ENCODE data around the gene KRT83.

The KRT83 gene

DNA sequence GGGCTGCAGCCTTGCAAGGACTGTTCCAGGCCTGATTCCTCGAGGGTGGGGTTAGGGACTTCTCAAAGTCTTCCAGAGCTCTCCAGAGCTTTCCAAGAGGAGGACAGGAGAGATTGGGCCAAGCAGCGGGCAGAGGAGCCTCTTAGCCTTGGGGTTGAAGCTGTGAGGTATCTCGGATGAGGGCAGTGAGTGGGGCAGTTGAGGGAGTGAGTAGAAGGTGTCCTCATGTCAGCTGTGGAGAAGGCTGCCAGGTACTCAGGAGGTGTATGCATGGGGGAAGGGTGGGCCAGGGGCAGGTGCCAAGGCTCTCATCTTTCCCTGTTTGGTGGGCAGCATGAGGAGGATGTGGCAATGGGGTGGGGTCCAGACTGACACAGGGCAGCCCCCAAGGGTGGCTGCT, 7.7 kb downstream of the KRT83 start:
- no peak for TF ChIP-seq CTCF (IDR thresholded peaks at IDR 0.05)
- Histone ChIP-seq H3K4me3 (ENCODE audit: low read depth in 1 of 2, low read length in 1 of 2) (no peak overlapping the region), H3K36me3 (no peaks in the 10 kb centered on the region), H3K9me3 (no peaks in the 10 kb centered on the region), H3K27me3 (peaks cover 56% of the 10 kb centered on the region), H3K27ac (no peak overlapping the region), H3K4me1 (ENCODE audit: control insufficient read depth in 1 of 2, insufficient read depth in 1 of 2, low read depth in 1 of 2, low read length in 1 of 2) (no peaks in the 10 kb centered on the region)

DNA sequence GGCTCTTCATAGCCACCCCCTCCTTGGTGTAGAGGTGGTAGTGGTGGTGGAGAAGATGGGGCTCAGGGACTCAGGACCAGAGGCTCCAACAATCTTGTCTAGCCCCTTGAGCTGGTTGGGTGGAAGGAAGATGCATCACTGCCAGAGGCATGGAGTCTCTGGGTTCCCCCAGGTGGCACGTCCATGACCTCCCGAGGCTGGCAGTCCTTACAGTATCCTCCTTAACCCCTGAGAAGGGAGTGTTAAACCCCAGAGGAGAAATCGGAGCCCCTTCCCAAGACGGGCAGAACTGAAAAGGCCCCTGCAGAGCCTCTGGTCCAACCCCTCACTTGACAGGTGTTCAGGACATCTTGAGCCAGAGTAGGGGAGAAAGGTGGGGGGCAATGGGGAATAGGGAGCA, 9.1 kb downstream of the KRT83 start:
- no peak for TF ChIP-seq CTCF (IDR thresholded peaks at IDR 0.05)
- Histone ChIP-seq H3K27me3 (peaks cover 67% of the 10 kb centered on the region), H3K36me3 (no peaks in the 10 kb centered on the region), H3K27ac (no peak overlapping the region), H3K9me3 (no peaks in the 10 kb centered on the region), H3K4me3 (ENCODE audit: low read depth in 1 of 2, low read length in 1 of 2) (no peak overlapping the region), H3K4me1 (ENCODE audit: control insufficient read depth in 1 of 2, insufficient read depth in 1 of 2, low read depth in 1 of 2, low read length in 1 of 2) (no peaks in the 10 kb centered on the region)

DNA sequence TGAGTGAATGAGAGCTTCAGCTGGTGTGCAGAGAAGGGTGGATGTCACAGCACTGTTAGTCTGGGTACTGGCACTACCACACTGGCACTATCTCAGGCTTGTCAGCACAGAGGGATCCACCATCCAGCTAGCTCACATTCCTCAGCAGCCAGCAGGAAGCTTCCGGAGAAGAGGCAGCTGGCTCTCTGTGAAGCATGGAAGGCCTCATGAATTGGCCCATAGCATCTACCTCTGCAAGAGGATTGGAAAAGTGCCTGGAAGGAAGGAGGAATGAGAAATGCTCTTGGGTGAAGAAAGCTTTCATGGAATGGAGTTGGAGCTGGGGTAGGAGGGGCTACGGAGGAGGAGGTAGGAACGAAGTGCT, 9.9 kb downstream of the KRT83 start:
- Histone ChIP-seq H3K27ac (no peak overlapping the region), H3K36me3 (no peaks in the 10 kb centered on the region), H3K9me3 (no peaks in the 10 kb centered on the region), H3K4me3 (ENCODE audit: low read depth in 1 of 2, low read length in 1 of 2) (no peak overlapping the region), H3K4me1 (ENCODE audit: control insufficient read depth in 1 of 2, insufficient read depth in 1 of 2, low read depth in 1 of 2, low read length in 1 of 2) (no peaks in the 10 kb centered on the region), H3K27me3 (peaks cover 75% of the 10 kb centered on the region)
- no peak for TF ChIP-seq CTCF (IDR thresholded peaks at IDR 0.05)

DNA sequence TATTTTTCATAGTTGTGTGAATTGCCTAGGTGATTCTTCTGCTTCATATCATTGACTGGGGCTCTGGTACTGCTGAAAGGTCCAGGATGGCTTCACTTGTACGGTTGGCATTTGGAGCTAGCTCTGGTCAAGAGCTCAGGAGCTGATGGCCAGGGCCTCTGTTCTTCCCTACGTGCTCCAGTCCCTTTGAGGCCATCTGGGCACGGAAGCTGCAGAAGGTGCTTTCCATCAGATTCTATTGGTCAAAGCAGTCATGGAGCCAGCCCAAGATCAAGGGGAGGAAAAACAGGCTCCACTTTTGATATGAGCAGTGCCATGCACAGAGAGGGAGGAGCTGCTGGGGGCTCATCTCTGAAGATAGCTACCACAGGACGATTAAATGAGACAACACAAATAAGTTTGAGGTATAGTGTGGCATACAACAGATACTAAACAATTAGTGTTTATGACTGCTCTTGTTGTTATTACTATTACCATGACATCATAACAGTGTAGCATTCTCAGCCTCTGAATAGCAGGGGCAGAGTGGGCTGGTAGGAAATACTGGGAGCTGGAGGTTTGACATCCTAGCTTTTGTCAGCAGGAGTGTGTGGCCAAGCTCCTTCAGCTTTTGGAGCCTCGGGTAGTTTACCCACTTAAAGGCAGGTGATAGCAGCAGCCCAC, 10.4 kb downstream of the KRT83 start:
- no peak overlapping the region for H3K4me3 ChIP-seq (ENCODE audit: low read depth in 1 of 2, low read length in 1 of 2)
- no peaks in the 10 kb centered on the region for H3K4me1 ChIP-seq (ENCODE audit: control insufficient read depth in 1 of 2, insufficient read depth in 1 of 2, low read depth in 1 of 2, low read length in 1 of 2)
- H3K27ac ChIP-seq = no peak overlapping the region
- no peak for TF ChIP-seq CTCF (IDR thresholded peaks at IDR 0.05)
- H3K27me3 ChIP-seq = peaks cover 80% of the 10 kb centered on the region
- no peaks in the 10 kb centered on the region for H3K36me3 ChIP-seq
- no peaks in the 10 kb centered on the region for H3K9me3 ChIP-seq

- H3K36me3 ChIP-seq = no peaks in the 10 kb centered on the region
- H3K27ac ChIP-seq = no peak overlapping the region
- H3K27me3 ChIP-seq = peaks cover 88% of the 10 kb centered on the region
- no peaks in the 10 kb centered on the region for H3K4me1 ChIP-seq (ENCODE audit: control insufficient read depth in 1 of 2, insufficient read depth in 1 of 2, low read depth in 1 of 2, low read length in 1 of 2)
- TF ChIP-seq CTCF (IDR thresholded peaks at IDR 0.05) = no peak
- H3K4me3 ChIP-seq (ENCODE audit: low read depth in 1 of 2, low read length in 1 of 2) = no peak overlapping the region
- no peaks in the 10 kb centered on the region for H3K9me3 ChIP-seq
These were observed 12.3 kb downstream of the KRT83 start for GRCh38 chr12:52308806-52309425.

All from neutrophil (primary cell).